Cardiac septum (tissue), 1 donor: ENCODE measurements around the gene GLRA3. TPM values are rescaled to one million over a fixed set of nuclear protein-coding genes. Genes with fewer than 3 reads are reported as not detected.
"Not testable (repeated sequence)": the region's sequence is repeated elsewhere in the genome, so short reads cannot be mapped to it uniquely, and the experiment has no call there.

Experiments
- DNase-seq: peaks from one replicate; pipeline ENCODE4 v3.0.0-alpha.2; 2020; ENCODE audit warnings: low spot score
- intact Hi-C: fragments of 100-400 bp; cut with DNase I; formaldehyde crosslinking; loops from one replicate; pipeline ENCODE4 v1.14.0; 2022
- total RNA-seq: library from RNA; stranded (reverse); fragmentation: NEBNext Ultra II Directional; extraction: Animal tissue kit (Norgen Biotek cat#: 25700); gene quantifications from one replicate; pipeline ENCODE4 v1.2.1, GENCODE V29; 2021
- donor health status: DM: no; HTN: no; CAD: no.

GLRA3 gene
- total RNA-seq, 1 donor from 2014 or later = not detected

DNA sequence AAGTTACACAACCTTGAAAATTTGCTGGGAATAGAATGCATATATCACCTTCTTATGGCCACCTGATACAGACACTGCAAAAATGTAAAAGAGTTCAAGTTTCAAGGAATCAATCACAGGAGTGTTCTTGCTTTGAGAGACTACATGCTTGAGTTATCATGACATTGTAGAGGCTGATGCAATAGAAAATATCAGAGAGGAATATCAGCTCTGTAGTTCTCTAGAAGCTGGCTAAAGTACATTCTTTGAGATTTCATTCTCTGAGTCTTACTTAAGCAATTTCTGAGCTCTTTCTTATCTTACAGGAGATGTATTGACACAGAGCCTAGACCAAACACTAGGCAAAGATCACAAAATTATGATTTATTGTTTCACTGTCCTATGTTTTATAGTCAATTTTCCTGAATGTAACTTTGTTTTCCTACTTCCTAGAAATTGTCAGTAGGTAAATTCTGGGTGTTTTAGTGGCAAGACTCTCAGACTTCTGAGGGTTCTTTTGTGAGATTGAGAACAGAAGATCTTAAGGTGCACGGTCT lies 154.7 kb downstream of the GLRA3 start:
- no peak for DNase-seq
- intact Hi-C loops = no loop called here

DNA sequence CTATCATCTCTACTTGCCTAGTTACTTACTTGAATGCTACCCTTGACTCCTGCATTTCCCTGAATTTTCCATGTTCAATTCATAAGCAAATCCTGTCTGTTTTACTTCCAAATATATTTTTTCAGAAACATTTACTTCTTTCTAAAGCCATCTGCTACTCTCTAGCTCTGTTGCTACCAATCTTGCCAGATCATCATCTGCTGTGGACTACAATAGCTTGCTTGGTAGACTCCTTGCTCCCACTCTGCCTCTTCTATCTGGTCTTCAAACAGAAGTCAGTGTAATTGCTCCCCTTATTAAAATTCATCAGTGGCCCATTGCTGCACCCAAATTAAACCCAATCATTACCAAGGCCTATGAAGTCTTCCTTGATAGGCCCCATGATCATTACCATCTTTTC lies 155.2 kb downstream of the GLRA3 start:
- intact Hi-C loops = no loop called here

DNA sequence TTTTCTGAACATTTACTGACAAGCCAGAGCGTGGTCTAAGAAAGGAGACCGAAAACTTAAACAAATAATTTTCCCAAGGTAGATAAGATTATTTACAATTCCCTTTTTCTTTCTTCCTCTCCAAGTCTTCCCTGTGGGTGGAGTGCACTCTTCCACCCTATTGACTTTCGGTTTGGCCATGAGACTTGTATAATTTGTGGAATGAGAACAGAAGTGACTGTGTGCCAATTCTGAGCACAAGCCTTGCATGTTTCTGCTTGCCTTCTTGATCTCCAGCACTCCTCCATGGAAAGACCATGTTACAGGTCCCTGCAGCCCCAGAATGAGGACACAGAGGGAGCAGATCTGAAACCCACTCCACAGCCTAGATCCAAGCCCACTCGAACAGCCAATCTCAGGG lies 156.8 kb downstream of the GLRA3 start:
- intact Hi-C loops = no loop called here
- DNase-seq = no peak

More for the DNA sequence above, 155.2 kb downstream of the GLRA3 start:
- DNase-seq = no peak

DNA sequence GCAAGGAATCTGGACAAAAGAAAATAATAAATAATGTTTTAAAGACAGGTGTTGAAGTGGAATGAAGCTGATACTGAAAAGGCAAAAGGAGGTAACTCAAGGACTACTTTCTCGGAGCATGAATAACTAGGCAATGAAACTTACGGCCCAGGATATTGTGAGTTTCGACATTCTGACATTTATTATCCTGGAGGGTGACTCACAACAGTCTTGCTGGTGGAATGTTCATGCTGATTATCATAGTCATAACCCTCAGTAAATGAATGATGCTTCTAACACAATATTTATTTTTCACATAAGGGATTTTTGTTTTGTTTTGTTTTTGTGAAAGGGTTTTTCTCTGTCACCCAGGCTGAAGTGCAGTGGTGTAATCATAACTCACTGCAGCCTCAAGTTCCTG lies 159.8 kb downstream of the GLRA3 start:
- no peak for DNase-seq
- intact Hi-C loops = no loop called here

DNA sequence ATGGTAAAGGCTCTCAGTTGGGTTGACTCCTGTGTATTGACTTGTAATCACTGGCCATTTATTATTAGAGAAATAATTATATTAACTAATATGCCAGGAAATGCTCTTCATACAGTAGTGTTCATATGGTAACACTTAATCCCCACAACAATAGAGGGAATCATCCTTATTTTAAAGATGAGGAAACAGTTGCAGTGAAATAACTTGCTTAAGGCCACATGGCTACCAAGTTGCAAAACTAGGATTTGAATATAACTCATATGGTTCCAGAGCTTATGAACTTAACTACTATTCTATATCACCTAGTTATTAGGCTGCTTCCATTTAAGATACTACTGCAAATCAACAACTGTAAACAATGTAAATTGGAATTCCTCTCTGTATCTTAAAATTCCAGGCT lies 163.2 kb downstream of the GLRA3 start:
- DNase-seq = no peak
- intact Hi-C loops = no loop called here

DNA sequence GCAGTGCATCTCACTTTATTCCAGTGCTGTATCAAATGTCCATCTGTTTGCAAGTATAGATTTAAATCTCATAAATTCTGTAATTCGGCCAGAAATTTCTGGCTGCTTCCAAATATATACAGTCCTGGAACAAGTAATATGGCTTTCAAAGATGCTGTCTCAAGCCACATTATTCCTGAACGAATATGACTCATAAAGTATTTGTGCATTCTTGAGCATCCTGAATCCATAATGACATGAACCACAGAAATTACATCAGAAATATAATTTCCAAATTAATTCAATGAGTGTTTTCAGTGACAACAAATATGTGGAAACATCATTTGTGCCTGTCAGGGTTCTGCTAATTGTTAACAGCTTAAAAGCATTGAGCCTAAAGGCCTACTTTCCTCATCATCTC lies 165.8 kb downstream of the GLRA3 start:
- no peak for DNase-seq
- intact Hi-C loops = no loop called here

DNA sequence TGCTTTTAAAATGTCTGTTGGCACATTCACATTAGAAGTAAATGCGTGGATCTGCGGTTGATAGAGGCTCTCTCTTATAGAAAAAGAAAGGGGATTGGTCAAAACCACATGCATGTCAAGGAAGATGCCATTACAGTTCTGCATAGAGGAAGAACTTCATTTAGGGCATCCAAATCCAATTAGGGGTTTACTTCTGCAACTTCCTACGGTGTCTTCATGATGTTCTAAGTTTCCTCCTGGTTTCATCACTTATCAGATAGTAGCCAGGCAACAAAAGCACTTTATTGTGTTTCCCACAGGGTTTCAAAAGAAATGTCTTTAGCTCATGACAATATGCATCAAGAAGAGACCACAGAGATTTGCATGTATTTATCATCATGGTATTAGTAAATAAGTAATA lies 170.8 kb downstream of the GLRA3 start:
- no peak for DNase-seq
- intact Hi-C loops = no loop called here

DNA sequence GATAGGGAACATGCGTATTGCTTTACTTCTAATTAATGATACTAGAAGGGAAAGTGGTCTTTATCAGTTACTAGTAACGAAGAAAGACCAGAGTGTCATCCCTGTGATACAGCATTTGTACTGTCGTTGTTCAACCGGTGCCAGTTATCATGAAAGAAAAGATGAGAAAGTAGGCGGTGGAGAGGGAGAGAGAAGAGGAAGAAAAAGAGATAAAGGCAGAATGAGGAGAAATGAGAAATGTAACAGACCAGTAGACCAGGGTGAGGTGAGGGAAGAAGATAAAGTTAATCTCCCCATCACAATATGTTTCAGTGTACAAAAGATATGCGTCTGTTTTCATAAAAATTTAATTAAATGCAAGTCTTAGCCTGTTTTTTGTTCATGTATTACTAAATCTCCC lies 171.6 kb downstream of the GLRA3 start:
- no peak for DNase-seq
- intact Hi-C loops = no loop called here

DNA sequence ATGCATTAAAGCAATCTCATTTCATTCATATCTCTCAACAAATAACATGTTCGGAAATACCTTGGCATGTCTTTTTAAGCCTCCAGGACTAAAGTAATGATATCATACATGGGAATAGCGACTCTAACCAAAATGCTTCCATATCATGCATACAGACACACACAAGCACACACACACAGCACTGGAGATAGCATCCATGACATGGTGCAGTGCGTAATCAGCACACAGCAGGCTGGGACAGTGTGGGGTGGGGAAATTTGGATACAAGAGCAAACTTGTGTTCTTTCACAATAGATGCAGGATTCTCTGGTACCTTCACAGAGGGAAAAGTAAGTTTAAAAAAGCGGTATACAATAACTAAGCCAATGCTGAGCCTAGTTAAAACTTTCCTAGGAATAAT lies 174.4 kb downstream of the GLRA3 start:
- intact Hi-C loops = no loop called here
- no peak for DNase-seq

DNA sequence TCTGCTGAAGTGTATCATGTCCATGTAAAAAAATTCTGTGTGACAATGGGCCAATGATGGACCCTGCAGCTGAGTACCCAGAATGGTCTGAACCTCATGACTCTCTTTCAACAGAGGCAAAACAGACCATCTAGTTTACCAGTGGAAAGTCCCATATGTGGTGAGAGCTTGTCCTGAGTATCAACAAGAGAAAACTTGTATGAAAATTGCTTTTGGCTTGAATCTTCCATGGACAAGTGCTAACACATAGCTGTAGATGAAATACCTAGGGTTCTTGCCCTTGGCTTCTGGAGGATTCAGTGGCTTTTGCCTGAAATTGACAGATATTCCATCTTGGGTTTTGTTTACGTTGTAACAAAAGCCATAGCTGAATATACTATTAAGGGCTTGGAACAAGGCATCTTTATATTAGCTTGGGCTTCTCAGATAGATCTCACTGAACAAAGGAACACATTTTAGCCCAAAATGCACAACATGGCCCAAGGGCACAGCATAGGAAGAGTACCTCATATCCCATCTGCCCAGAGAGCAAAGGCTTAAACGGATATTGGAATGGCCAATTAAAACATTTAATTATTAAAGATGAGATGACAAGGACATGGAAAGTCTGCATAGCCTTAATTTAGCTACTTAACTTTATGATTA lies 178.2 kb downstream of the GLRA3 start:
- DNase-seq = no peak
- intact Hi-C loops = no loop called here

DNA sequence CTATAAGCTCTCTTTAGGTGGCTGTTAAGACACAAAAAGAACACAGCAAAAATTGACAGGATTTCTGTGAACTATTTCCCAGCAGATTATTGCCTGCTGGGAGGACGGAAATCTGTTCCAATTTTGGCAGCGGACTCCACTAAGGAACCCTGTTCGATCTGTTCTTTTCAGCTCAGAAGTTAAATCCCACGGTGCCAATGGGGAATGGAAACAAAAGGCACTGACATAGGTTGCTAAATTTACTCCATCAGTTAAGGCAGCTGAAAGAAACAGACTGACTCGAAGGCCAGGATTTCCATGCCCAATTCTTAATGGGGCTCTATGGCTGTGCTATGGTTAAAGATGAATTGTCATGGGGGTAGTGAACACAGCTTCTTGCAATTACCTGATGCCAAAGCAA lies 180.2 kb downstream of the GLRA3 start:
- intact Hi-C loops = no loop called here
- no peak for DNase-seq

DNA sequence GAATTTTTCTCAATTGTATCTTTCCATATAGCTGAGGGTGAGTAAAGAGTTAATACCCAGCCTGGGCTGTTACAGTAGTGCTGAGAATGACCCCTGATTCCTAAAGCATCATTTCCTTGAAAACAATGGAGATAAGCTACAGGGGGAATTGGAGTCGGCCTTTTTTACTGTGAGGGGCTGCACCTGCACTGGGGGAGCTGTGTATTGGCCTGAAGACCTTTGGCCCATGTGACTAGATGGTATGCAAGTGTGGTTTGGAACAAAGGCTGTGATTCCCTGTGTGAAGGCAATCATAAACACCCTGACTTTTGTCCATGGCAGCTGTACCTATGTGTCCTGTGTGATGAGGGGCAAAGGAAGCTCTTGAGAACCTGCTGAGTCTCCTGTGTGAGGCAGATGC lies 182.7 kb downstream of the GLRA3 start:
- intact Hi-C loops = no loop called here
- DNase-seq = no peak

DNA sequence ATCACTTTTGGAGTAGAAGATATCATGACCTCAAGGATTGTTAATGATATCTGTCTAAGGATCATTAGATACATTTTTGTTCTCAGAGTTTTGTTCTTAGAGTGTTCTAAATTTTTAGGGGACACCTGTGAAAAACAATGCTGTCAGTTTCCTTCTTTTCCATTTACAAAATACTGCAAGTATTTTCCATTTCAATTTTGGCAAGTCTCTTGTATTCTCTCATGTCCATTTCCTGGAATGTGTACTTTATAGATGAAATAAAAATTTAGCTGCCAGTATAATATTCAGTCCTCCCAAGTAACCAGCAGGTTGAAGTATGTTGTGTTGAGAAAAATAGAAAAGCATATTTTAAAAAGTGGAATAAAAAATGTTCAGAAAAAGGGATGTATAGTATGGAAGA lies 188.9 kb downstream of the GLRA3 start:
- DNase-seq = no peak
- intact Hi-C loops = no loop called here

DNA sequence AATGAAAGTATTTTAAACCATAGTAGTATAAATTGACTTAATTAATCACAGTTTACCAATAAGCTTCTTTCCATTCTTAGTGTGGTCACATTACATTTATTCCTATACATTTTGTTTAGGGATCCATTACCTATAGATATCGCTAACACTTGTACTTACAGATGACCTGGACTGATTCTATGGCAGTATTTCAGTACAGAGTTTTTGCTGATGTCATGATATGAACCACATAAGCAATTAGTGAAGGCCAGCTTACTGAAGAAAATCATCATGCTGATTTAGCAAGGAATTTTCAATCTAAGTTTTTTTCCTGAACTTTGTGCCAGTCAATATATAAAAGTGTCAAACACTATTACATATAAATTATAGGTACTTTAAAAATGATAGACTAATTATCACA lies 193.3 kb downstream of the GLRA3 start:
- intact Hi-C loops = no loop called here
- no peak for DNase-seq

DNA sequence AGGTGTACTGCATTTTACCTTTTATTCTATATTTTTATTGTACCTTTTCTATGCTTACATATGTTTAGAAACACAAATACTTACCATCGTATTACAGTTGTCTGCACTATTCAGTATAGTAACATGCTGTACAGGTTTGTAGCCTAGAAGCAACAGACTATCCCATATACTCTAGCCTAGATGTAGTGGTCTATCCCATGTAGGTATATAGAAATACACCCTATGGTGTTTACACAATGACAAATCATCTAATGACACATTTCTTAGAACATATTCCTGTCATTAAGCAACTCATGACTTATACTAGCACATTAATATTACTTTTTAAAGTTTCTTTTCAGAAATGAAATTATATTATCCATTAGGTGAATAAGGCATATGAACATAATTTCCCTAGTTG lies 195.6 kb downstream of the GLRA3 start:
- no peak for DNase-seq
- intact Hi-C loops = loop anchor here (2.0 kb wide), 1 partner anchor 269 kb away; no protein-coding TSS in a partner anchor

DNA sequence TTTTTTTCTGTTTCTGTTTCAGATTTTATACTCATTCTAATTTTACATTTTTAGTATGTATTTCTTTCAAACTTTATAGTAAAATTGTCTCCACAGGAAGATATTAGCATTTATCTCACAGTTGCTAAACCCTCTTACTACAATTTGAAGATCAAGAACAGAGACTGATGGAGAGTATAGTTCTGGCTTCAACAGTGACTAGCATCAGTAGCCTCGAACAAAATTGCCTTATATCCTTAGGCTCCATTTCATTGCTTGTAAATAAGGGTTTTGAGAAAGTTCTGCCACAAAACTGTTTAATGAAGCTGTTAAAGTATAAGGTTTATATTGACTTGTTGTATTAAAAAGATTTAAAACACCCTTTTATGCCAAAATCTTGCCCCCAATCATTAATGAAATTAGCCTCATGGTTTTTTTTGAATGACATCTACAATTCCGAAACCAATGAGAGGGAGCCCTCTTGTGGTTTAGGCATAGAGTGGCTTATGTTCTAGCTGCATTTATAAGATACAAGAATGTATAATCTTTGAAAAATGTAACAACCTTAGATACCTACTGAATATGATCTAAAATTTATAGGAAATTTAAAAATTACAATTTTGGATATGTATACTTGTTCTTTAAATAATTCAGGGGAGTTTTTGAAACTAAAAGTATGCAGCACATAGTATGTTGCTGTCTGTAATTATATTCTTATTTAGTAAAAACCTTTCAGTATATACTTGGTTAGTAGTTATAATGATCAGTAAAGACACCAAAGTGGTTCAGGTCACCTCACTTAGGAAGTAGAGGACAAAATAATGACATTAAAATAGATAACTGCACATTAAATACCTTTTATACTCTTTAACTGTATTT lies 196.9 kb downstream of the GLRA3 start:
- intact Hi-C loops = loop anchor here (2.0 kb wide), 1 partner anchor 267 kb away; no protein-coding TSS in a partner anchor
- no peak for DNase-seq

DNA sequence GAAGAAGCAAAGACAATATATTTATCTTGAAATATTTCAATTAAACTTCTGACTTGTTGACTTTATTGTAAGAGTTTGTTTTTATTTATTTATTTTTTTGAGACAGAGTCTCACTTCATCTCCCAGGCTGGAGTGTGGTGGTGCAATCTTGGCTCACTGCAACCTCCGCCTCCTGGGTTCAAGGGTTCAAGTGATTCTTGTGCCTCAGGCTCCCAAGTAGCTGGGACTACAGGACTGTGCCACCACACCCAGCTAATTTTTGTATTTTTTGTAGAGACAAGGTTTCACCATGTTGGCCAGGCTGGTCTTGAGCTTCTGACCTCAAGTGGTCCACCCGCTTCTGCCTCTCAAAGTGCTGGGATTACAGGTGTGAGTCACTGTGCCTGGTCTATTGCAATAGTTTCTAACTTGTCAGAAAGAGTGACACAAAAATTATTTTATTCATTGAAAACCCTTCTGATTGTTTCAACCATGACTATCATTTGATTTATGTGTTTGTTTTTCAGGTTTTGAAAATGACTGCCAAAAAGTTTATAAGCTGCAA lies 199.1 kb downstream of the GLRA3 start:
- intact Hi-C loops = not testable (repeated sequence)

DNA sequence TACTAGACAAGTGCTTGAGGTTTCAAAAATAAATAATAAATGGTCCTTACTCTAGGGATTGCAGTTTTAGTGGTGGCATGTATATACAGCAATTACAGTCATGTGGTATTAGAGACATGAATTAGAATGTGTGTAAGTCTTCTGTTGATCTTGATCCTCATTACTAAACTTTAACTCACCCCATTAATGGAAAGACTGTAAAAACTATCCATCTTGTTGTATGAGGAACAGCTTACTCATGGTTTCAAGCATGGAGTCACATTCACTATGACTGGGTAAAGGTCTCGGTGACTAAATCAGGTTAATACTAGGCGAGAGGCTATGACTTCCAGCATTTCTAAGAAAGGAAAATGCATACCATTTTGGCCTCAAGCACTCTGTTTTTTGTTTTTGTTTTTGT lies 199.8 kb downstream of the GLRA3 start:
- no peak for DNase-seq
- intact Hi-C loops = no loop called here

More for the DNA sequence above, 199.1 kb downstream of the GLRA3 start:
- not testable (repeated sequence) for DNase-seq

DNA sequence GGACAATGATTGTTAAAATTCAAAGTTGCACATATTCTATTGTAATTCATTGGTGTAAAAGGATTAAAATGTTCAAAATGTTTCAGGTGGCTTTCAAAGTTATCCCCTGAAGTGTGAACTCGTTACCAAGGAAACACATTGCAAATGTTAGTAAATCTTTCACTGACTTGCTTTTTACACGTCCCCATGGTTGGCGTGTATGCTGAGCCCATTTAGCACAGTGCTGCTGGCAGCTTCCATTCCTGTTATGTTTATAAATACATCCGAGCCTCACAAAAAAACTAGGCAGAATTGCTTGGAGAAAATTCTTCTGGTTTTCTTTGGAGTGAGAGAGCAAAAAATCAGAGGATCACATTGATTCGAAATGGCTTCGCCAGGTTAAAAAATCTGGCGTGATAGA lies 200.9 kb downstream of the GLRA3 start:
- intact Hi-C loops = no loop called here
- no peak for DNase-seq

DNA sequence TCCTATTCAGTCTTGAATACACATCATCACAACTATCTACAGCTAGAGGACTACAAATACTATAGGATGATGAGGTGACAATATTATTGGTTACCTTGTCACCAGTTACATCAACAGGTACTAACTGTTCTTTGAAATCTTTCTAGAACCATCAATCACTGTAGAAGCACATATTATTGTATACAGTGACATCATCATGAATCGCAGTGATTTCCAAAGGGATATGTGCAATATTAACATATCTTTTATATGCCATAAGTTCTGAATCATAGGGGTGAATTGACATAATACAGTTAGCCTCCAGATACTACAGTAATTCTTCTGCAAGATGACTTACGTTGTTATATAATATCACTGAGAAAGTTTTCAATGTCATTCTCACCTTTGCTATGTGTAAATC lies 201.6 kb downstream of the GLRA3 start:
- intact Hi-C loops = no loop called here
- DNase-seq = no peak
